Ishikawa (cell line): ENCODE data around the gene USP2.

Experiments used
- CEBPB ChIP-seq: IDR thresholded peaks from 2 replicates; pipeline ENCODE4 v1.6.1; 2012
- CREB1 ChIP-seq: IDR thresholded peaks from 2 replicates; pipeline ENCODE4 v1.6.1; 2012; ENCODE audit warnings: low read depth
- EGR1 ChIP-seq: IDR thresholded peaks from 2 replicates; pipeline ENCODE4 v1.6.1; 2012
- FOXM1 ChIP-seq: IDR thresholded peaks from 2 replicates; pipeline ENCODE4 v1.6.1; 2012; ENCODE audit warnings: low read depth, borderline replicate concordance
- NFIC ChIP-seq: IDR thresholded peaks from 2 replicates; pipeline ENCODE4 v1.6.1; 2012
- REST ChIP-seq: IDR thresholded peaks from 2 replicates; pipeline ENCODE4 v1.6.1; 2012; ENCODE audit warnings: low read depth, mild to moderate bottlenecking
- TAF1 ChIP-seq: IDR thresholded peaks from 2 replicates; pipeline ENCODE4 v1.6.1; 2012; ENCODE audit warnings: low read depth, mild to moderate bottlenecking
- USF1 ChIP-seq: IDR thresholded peaks from 2 replicates; pipeline ENCODE4 v1.6.1; 2012
- YY1 ChIP-seq: IDR thresholded peaks from 2 replicates; pipeline ENCODE4 v1.6.1; 2012; ENCODE audit warnings: low read depth

GRCh38 chr11:119409731-119410130 lies 28.2 kb upstream of the USP2 start:
- TF ChIP-seq EGR1, result no peak
- no peak for TF ChIP-seq NFIC
- TF ChIP-seq FOXM1, result no peak
- no peak for TF ChIP-seq REST
- no peak for TF ChIP-seq YY1
- no peak for TF ChIP-seq TAF1
- TF ChIP-seq CEBPB, result no peak
- no peak for TF ChIP-seq CREB1
- no peak for TF ChIP-seq USF1
